Prostate gland (tissue), 2 donors: Measurements from ENCODE around the gene CDRT4. TPM values are rescaled to one million over a fixed set of nuclear protein-coding genes. Genes with fewer than 3 reads are reported as not detected.
"Not testable (repeated sequence)": the region's sequence is repeated elsewhere in the genome, so short reads cannot be mapped to it uniquely, and the experiment has no call there.

Experiments used
- DNase-seq: peaks from one replicate; pipeline ENCODE4 v3.0.0-alpha.2; 2019; ENCODE audit warnings: low spot score
- H3K27ac ChIP-seq, 2 donors: fragments of 200-600 bp; sonication (generic); 2 replicates each; pipeline ENCODE4 v1.5.1; 2017 to 2019
- H3K27me3 ChIP-seq: fragments of 200-600 bp; sonication (generic); replicated peaks from 2 replicates; pipeline ENCODE4 v1.5.1; 2019; ENCODE audit not compliant: insufficient read depth
- H3K36me3 ChIP-seq, 2 donors: fragments of 200-600 bp; sonication (generic); 1 replicate in 1 of 2; 2 replicates in 1 of 2; pipeline versions ENCODE4 v1.5.1 to v1.8.1; 2017 to 2019
- H3K4me1 ChIP-seq: fragments of 200-600 bp; sonication (generic); replicated peaks from 2 replicates; pipeline ENCODE4 v1.5.1; 2019
- H3K4me3 ChIP-seq, 2 donors: fragments of 200-600 bp; sonication (generic); 2 replicates each; pipeline ENCODE4 v1.5.1; 2017 to 2019
- H3K9me3 ChIP-seq: fragments of 200-600 bp; sonication (generic); 2 replicates; pipeline ENCODE4 v1.5.1; 2017
- POLR2A ChIP-seq: fragments of 450-650 bp; IDR thresholded peaks from one replicate; pipeline ENCODE4 v1.6.1; 2016; ENCODE audit warnings: antibody characterized with exemption, mild to moderate bottlenecking
- POLR2AphosphoS5 ChIP-seq: sonication (generic); formaldehyde crosslinking; IDR thresholded peaks from one replicate; pipeline ENCODE4 v1.6.1; 2017; ENCODE audit warnings: antibody characterized with exemption
- WGBS: methylation state at CpG from one replicate; pipeline ENCODE4 v1.1.5; 2018; 5-methylcytosine and 5-hydroxymethylcytosine counted together
- intact Hi-C: fragments of 100-400 bp; cut with DNase I; formaldehyde crosslinking; loops from one replicate; pipeline ENCODE4 v1.14.2; 2022
- total RNA-seq, 2 donors: library from RNA; depleted of rRNA; stranded (reverse); fragments of >200 nt; gene quantifications; one replicate each; pipeline ENCODE4 v1.1.0, GENCODE V29; 2016
- TF ChIP-seq, protein P1 (sequence below), 4 experiments: fragments of 200-600 bp in 2 of 4; fragments of 450-650 bp in 2 of 4; sonication (generic) in 2 of 4; IDR thresholded peaks; 1 replicate in 3 of 4; 2 replicates in 1 of 4; pipeline ENCODE4 v1.5.1; 2016 to 2019; ENCODE audit warnings: antibody characterized with exemption in 4 of 4, mild to moderate bottlenecking in 2 of 4, moderate library complexity in 2 of 4

The CDRT4 gene
- total RNA-seq, 2 donors from 2014 or later, result 8.5 to 13.0 TPM

- intact Hi-C loops, result no loop called here
Measured at GRCh38 chr17:15444805-15445204, 22.6 kb downstream of the CDRT4 start.

DNA sequence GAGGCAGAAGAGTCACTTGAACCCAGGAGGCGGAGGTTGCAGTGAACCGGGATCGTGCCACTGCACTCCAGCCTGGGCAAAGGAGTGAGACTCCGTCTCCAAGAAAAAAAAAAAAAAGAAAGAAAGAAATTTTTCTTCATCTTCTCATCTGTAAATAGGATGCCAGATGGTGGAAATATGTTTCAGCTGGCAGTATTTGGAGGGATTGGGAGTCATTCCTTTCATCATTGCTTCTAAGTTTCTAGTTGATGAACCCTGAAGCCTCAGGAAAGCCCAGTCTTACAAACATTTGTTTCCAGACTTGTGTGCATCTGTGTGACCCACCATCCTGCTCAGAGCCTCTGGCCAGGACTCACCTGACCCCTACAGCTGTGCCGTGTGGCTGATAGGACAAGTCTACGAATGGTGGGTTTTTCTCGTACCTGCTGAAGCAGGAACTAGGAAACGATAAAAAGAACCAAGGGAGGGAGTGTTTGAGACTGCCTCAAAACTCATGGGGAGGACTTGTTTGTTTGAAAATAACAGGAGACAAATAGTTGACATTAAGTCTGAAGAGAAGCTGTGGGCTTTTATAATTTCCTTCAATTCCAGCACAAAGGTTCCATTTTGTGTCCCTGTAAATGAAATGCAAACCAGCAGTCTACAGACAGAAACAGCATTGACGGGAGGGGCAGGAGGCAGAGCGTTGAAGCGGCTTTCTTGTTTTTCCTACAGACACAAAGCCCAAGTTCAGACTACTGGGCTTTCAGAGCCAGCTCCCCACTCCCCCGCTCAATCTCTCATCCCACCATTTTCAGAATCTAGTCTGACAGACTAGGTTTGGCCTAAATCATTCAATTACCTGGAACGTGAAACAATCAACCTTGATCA is 24.9 kb downstream of the CDRT4 start:
- TF ChIP-seq POLR2AphosphoS5 (no peak), POLR2A (no peak)
- TF ChIP-seq, protein P1, sequence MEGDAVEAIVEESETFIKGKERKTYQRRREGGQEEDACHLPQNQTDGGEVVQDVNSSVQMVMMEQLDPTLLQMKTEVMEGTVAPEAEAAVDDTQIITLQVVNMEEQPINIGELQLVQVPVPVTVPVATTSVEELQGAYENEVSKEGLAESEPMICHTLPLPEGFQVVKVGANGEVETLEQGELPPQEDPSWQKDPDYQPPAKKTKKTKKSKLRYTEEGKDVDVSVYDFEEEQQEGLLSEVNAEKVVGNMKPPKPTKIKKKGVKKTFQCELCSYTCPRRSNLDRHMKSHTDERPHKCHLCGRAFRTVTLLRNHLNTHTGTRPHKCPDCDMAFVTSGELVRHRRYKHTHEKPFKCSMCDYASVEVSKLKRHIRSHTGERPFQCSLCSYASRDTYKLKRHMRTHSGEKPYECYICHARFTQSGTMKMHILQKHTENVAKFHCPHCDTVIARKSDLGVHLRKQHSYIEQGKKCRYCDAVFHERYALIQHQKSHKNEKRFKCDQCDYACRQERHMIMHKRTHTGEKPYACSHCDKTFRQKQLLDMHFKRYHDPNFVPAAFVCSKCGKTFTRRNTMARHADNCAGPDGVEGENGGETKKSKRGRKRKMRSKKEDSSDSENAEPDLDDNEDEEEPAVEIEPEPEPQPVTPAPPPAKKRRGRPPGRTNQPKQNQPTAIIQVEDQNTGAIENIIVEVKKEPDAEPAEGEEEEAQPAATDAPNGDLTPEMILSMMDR (IDR thresholded peaks at IDR 0.05), result no peak
- no peaks in the 10 kb centered on the region for H3K4me1 ChIP-seq
- H3K4me3 ChIP-seq, result no peak overlapping the region
- WGBS, result 96% methylated on average over 13 of the region's 13 CpGs
- intact Hi-C loops, result no loop called here
- H3K27ac ChIP-seq, result no peak overlapping the region
- no peaks in the 10 kb centered on the region for H3K36me3 ChIP-seq
- H3K9me3 ChIP-seq, result no peaks in the 10 kb centered on the region
- H3K27me3 ChIP-seq, result no peaks in the 10 kb centered on the region
- DNase-seq, result no peak

More at GRCh38 chr17:15444805-15445204, 22.6 kb downstream of the CDRT4 start:
- TF ChIP-seq, protein P1 (IDR thresholded peaks at IDR 0.05), result no peak
- TF ChIP-seq POLR2AphosphoS5, result no peak
- no peak for TF ChIP-seq POLR2A
- Histone ChIP-seq H3K36me3 (no peaks in the 10 kb centered on the region), H3K4me3 (no peak overlapping the region), H3K9me3 (no peaks in the 10 kb centered on the region), H3K27ac (no peak overlapping the region), H3K27me3 (no peaks in the 10 kb centered on the region), H3K4me1 (no peaks in the 10 kb centered on the region)
- DNase-seq, result no peak
- 26% methylated on average over 4 of the region's 4 CpGs for WGBS

GRCh38 chr17:15441315-15441714 is 26.1 kb downstream of the CDRT4 start:
- H3K9me3 ChIP-seq, result no peaks in the 10 kb centered on the region
- no peaks in the 10 kb centered on the region for H3K36me3 ChIP-seq
- DNase-seq, result no peak
- TF ChIP-seq POLR2A (no peak), POLR2AphosphoS5 (no peak)
- TF ChIP-seq, protein P1 (IDR thresholded peaks at IDR 0.05), result no peak
- no peaks in the 10 kb centered on the region for H3K27me3 ChIP-seq
- intact Hi-C loops, result no loop called here
- H3K27ac ChIP-seq, result no peak overlapping the region
- H3K4me1 ChIP-seq, result no peaks in the 10 kb centered on the region
- WGBS, result 91% methylated on average over 4 of the region's 4 CpGs
- H3K4me3 ChIP-seq, result no peak overlapping the region

DNA sequence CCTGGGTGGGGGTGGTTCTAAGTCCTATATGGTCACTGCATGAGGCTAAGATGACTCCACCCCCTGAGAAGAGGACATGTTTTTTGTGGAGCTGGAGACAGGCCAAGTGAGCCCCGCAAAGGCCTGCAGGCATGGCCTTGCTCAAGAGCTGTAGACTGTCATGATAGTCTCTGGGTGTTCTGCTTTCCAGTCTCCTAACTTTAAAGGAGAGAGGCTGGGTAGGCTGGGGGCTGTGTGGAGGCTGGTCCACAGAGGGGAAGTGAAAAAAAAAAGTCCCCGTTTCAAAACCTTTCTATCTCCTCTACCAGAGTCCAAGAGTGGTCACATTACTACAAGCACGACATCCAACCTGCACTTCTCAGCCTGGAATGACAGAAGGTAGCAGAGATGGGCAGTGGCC is 27.1 kb downstream of the CDRT4 start:
- 83% methylated on average over 3 of the region's 3 CpGs for WGBS
- Histone ChIP-seq H3K36me3 (no peaks in the 10 kb centered on the region), H3K27ac (no peak overlapping the region), H3K9me3 (no peaks in the 10 kb centered on the region), H3K27me3 (no peaks in the 10 kb centered on the region), H3K4me1 (no peaks in the 10 kb centered on the region), H3K4me3 (no peak overlapping the region)
- TF ChIP-seq POLR2AphosphoS5, result no peak
- intact Hi-C loops, result no loop called here
- no peak for DNase-seq

DNA sequence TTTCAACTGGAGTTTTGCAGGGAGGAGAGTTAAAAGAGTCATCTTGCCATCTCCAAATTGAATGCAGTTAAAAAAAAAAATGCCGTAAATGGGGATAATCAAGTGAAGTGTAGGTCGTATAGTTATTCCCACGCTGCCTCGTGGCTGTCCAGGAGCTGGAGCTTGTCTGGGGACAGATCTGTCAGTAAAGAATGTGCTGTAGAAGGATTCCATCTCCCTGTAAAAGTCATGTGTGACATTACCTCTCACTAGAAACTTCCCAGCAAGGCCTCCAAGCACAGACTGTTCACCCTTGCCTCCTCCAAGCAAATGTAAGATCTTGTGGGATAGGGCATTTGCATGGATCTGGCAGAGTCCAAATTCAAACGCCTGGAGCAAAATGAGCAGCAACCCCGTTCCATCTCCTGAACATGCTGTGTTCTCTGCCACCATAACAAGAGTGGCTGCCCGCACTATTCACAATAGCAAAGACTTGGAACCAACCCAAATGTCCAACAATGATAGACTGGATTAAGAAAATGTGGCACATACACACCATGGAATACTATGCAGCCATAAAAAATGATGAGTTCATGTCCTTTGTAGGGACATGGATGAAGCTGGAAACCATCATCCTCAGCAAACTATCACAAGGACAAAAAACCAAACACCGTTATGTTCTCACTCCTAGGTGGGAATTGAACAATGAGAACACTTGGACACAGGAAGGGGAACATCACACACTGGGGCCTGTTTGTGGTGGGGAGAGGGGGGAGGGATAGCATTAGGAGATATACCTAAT is 28.0 kb downstream of the CDRT4 start:
- H3K4me1 ChIP-seq, intact Hi-C loops, DNase-seq, H3K27ac ChIP-seq, H3K9me3 ChIP-seq, H3K36me3 ChIP-seq, H3K27me3 ChIP-seq, H3K4me3 ChIP-seq: not testable (repeated sequence)
- WGBS, result 85% methylated on average over 8 of the region's 8 CpGs
